H1 (cell line): Measurements from ENCODE around the gene TUBGCP6.

Experiments used
- POLR2A ChIP-seq, 2 experiments: IDR thresholded peaks; 1 replicate in 1 of 2; 2 replicates in 1 of 2; pipeline ENCODE4 v1.6.1; 2011; ENCODE audit warnings: low read depth in 2 of 2, low read length in 2 of 2, mild to moderate bottlenecking in 2 of 2; ENCODE audit errors: control extremely low read depth in 1 of 2
- SP1 ChIP-seq: IDR thresholded peaks from 2 replicates; pipeline ENCODE4 v1.6.1; 2011; ENCODE audit warnings: low read depth, low read length
- TF ChIP-seq, protein P1 (sequence below), 3 experiments: IDR thresholded peaks; 1 replicate in 2 of 3; 2 replicates in 1 of 3; pipeline versions ENCODE4 v1.5.1 to v1.6.1; 2011; ENCODE audit warnings: low read length in 3 of 3, mild to moderate bottlenecking in 3 of 3, inconsistent platforms in 2 of 3, low read depth in 1 of 3, moderate library complexity in 1 of 3; ENCODE audit not compliant: insufficient read depth in 1 of 3; ENCODE audit errors: control extremely low read depth in 1 of 3

DNA sequence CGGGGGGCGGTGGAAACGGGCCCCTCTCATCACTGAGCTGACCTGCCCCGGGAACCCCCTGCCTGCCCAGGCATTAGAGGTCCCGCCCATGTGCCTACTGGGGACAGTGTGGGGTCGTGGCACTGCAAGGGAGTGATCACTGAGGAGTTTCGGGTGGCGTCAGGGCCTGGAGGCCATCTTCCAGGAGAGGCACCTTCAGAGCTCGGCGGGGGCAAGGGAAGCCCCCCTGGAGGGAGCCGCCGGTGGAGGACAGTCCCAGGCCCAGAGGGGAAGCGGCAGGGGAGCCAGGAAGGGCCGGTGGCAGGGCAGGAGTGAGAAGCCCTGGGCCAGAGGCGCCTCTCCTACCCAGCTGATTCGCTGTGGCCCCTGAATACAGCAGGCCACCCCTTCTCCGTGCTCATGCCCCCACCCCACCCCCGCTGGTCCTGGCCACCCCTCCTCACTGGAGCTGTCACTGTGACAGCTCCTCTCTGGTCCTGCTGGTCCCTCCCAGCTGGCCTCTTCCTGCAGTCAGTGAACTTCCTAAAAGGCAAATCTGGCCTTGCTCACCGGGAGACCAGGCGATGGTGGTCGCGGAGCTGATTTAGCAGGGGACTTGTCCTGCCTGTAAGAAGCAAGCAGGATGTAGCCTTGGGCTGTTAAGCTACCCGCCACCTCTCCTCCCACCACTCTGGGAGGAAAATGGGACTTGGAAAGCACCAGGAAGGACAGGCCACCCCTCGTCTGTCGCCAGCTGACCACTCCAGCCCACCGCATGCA is 27.4 kb upstream of the TUBGCP6 start:
- TF ChIP-seq SP1 = no peak
- TF ChIP-seq, protein P1, sequence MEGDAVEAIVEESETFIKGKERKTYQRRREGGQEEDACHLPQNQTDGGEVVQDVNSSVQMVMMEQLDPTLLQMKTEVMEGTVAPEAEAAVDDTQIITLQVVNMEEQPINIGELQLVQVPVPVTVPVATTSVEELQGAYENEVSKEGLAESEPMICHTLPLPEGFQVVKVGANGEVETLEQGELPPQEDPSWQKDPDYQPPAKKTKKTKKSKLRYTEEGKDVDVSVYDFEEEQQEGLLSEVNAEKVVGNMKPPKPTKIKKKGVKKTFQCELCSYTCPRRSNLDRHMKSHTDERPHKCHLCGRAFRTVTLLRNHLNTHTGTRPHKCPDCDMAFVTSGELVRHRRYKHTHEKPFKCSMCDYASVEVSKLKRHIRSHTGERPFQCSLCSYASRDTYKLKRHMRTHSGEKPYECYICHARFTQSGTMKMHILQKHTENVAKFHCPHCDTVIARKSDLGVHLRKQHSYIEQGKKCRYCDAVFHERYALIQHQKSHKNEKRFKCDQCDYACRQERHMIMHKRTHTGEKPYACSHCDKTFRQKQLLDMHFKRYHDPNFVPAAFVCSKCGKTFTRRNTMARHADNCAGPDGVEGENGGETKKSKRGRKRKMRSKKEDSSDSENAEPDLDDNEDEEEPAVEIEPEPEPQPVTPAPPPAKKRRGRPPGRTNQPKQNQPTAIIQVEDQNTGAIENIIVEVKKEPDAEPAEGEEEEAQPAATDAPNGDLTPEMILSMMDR (IDR thresholded peaks at IDR 0.05; ENCODE audit: control extremely low read depth in 1 of 3, insufficient read depth in 1 of 3, low read depth in 1 of 3, low read length in 3 of 3) = no peak
- no peak for TF ChIP-seq POLR2A (IDR thresholded peaks at IDR 0.05; ENCODE audit: control extremely low read depth in 1 of 2, low read depth in 2 of 2, low read length in 2 of 2)
